HG03108 (cell line): ENCODE data around the gene MLLT10.

ENCODE experiments used
- ATAC-seq: cut with Tn5 transposase; IDR thresholded peaks from one replicate; pipeline ENCODE4 v1.9.1; 2021; ENCODE audit warnings: moderate library complexity; ENCODE audit not compliant: unreplicated experiment

MLLT10 gene

DNA sequence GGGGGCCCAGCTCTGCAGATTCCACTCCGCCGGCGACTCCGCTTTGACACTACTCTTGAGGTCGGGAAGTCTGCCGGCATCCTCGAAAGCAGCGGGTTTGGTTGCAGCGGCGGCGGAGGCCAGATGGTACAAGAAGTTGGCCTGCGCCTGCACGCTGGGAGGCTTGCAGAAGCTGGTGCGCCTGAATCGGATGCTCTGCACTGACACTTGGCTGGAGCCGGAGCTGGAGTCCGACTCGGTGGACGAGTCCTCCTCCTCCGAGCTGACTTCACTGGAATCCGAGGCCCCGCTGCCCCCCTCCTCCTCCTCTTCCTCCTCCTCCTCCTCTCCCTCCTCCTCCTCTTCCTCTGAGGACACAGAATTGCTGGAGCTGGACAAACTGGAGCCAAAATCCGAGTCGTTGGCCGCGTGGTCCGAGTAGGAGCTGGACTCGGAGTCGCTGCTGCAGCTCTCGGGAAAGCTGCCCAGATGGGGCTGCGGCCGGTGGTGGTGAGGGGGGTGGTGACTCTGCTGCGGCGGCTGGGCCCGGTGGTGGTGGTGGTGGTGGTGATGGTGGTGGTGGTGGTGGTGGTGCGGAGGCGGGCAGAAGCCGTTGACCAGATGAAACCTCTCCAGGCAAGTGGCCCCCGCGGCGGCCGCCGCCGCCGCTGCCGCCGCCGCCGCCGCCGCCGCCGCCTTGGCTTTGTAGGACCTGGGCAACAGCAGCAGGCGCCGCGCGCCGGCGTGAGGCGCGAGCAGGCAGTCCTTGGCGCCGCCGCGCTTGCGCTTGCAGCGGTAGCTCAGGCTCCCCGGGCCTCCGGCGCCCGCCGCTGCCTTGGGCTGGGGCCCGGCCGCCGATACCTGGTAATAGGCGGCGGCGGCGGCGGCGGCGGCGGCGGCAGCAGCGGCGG, 17.5 kb upstream of the MLLT10 start:
- ATAC-seq: peak; percentile 44

DNA sequence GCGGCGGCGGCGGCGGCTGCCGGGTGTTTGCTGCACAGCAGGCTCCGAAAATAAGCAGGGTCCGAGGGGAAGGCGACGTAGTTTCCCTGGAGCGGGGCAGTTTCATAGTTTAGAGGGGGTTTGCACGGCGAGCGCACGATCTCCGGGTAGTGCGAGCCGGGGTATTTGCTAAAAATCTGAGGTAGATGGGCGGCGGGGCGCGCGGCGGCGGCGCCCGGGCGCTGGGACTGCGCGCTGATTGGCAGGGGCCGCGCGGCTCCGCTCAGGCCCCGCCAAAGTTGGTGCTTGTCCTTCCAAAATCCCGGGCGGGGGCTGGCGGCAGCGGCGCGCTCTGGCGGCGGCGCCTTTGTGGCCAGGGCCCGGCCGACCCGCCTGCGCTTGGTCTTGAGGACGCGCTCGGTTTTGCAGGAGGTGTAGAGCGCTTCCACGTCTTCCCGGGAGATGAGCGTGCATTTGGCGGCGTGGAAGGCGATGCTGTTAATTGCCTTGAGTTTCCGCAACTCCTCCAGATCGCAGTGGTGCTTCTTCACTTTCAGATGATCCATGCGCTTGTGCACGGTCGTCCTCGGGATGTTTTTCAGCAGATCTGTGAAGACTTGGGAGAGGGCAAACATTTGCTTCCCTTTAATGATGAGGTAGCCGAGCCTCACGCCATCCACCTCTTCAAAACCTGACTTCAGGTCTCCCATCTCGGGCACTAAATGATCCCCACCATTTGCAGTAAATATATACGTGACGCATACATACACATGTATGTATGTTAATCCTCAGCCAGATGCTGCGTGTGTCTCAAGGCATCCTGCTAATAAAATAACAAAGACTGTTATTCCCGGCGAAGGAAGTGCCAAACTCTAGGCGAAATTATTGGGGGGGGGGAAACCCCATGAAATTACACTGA, 16.6 kb upstream of the MLLT10 start:
- ATAC-seq: peak; percentile 44

DNA sequence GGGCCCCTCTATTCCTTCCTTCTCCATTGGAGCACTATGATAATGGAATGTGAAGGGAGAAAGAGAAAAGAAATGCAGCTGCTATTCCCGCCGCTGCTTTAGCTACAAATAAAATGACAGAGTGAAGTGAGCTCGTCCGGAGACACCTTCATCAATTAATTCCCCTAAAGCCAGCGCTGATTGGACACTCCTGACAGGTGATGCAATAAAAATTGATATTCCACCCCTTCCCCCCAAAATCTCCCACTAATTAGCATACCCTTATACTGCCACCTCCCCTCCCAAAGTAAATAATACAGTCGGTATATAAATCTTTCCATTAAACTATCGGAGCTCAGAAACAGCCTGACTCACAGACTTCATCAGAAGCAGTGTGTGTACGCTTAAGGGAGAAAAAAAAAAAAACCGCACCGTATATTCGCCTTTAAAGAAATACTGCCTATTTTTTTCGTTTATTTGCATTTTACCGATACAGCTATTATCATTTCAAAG, 15.8 kb upstream of the MLLT10 start:
- ATAC-seq: no peak

DNA sequence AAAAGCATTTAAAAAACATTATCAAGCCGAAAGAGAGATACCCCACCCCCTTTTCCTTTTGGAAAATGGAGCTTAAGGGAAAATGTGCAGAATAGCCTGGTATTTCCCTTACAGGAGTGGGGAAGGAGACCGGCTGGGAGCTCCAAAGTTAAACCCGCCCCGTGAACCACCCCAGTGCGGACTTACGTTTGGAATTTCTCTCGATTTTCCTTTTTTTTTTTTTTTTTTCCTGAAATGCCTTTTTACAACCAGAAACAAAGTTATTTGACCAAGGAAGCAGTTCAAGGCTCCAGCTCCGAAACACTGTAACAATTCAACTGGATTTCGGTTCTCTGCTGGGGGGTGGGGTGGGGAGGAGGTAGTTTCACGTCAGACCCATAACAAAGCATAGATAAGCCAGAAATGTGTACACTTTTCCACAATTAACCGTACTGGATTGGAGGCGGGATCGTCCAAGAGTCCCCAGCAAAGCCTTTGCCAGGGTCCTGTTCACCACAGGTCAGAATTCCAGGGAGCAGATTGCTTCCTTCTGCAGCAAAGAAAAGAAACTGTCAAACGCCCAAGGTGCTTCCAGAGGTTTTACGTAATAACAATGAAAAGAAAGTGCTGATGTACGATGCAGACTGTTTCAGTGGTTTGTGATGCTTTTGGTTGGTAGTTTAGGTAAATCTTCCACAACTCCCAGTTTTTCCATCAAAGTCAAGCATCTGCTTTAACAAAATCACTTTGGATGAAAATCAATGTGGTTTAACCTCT, 15.2 kb upstream of the MLLT10 start:
- ATAC-seq: no peak

DNA sequence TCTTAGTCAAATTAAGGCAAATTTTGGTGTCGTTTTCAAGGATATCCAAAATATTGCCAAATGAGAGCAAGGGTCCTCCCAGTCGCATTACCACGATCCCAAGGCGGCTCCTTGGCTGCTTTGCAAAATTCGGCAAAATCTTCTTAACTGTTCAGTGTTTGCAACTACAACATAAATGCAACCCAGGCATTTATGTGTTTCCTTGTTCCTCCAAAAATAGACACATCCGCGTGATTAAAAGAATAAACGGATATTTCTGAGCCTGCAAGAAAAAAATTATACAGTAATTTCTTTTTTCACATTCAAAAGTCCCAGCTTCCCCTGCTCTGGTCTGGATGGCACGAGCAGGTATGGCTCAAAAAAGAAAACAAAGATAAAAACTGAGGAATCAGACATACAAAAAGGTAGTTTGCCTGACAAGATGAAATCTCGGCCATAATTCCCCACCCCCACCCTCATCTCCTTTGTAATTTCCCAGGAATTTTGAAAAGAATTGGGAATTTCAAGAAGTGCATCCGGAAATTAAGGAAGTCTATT, 14.6 kb upstream of the MLLT10 start:
- no peak for ATAC-seq

DNA sequence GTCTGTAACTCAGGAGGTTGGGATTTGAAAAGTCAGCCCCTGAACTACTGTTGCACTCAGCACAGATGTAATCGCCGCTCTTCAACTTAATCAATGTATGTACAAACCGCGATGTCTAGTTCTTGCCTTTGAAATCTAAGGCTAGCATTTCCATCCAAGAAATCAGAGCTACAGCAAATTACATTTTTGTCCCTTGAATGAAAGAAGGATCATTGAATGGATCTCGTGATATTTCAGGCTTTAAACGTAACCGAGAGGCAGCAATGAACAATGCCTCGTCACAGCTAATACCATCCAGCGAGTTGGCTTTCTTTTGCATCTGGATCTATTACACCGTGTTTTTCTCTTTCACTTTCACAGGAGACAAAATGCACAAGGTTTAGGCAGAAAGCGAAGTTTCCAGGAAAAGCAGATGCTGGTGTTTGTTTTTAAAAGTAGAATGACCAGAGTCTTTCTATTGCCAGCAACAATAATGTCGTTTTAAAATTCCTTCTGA, 14.0 kb upstream of the MLLT10 start:
- ATAC-seq: no peak

DNA sequence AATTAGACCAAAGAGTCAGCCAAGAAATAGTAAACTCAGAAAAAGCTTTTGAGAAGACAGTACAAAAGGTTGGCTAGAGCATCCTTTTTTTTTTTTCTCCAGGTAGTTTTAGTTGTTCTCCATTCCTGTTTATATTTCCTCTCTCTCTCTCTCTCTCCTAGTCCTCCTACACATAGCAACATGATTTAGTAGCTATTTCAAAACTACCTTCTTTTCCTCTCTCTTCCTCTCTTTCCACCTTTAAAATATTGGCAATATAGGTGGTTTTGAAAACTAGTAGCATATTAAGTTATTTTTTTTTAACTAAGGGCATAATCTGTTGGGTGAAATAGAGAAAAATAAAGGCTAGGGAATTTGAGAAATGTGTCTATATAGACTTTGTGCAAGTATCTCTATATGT, 13.5 kb upstream of the MLLT10 start:
- ATAC-seq: no peak

DNA sequence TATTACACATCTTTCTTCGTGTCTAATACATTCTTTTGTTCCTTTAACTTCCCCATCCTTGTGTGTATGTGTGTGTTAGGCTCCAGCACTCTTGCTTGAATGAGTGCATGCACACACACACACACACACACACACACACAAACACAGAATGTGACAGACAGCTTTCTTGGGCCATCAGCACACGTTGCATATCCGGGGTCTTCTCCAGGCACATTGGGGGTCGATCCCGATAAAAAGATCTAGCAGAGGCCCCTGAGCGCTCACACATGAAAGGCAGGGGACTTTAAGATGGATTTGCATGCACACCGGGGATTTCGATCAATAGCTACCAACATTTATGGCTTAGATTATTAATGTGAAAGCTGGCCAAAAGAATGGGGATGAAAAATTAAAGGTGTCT, 13.1 kb upstream of the MLLT10 start:
- no peak for ATAC-seq

DNA sequence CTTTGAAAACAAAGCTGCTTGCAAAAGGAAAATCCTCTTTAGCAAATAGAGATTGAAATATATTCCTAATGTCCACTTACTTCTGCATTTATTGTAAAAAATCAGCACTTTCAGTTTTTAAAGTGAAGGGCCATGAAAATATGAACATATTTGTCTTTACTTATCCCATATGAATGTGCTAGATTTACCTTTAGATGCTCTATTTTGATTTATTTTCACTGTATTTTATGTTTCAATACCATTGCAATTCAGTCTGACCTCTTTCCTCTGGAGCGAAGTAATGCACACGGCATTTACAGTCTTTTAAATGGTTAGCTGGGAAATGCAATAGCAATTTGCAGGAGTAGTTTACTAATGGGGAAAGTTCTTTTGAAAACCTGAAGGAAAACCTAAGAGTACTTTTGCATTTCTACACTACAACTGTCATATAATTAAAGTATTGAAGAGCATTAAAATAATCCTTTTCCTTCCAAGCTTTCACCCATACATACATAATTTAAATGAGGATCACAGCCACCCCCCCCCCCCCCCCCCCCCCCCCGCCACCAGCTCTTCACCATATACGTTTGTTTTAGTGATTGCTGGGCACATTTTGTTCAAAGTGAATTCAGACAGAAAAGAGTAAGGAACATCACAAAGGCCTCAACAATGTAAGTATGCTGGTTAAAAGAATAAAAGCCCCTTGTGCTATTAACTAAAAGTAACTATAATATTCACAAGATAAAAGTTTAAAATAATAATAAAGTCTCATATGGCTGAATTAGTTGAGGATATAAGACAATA, 12.1 kb upstream of the MLLT10 start:
- no peak for ATAC-seq

DNA sequence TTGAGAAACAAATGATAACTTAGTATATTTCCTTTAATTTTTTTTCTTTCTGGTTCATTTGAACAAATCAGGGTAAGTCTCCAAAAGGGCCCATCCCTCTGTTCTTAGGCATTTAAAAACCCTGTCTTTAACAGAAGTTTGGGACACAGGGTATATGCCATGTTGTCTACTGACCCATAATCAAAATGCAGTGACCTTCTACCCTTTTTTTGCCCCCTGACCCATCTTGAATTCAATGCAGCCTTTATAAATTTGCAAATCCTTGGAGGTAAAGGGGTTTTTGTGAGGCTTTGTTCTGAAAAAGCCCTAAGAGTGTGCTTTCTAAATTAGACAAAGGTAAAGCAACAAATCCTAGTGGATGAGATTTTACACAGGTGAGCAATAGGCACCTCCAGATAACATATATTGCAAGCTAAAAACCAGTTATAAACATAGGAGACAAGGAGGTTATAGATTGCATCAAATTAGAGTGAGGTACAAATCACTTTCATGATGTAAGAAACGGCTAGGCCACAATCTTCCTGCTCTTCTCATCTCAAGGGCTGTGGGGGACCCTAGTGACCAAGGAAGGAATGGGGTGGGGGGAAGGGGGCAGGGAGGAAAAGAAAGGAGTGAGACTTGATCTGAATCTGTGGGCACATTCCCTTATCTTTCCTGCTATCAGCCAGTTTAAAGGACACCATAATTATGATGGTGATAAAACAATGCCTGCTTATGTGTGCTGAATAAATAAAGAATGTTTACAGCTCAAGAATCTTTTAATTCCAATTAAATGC, 11.2 kb upstream of the MLLT10 start:
- ATAC-seq: no peak

DNA sequence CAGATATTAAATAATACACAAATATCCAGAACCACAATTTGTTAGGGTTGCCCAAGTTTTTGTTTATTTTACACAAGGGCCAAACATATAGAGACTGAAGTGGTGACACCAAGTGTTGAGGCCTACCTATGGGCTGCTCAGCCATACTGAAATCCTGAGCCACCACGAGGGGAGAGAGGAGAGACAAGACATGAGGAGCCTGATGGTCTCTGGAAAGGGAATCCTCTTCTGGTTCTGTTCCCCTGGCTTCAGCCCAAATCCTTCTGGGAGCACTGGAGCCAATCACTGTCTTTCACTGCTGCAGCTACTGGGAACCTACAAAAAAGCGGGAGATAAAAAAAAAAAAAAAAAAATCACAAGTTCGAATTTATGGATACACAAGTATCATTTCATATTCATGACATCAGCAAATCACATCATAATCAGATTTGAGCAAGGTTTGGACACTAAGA, 10.4 kb upstream of the MLLT10 start:
- ATAC-seq: no peak

DNA sequence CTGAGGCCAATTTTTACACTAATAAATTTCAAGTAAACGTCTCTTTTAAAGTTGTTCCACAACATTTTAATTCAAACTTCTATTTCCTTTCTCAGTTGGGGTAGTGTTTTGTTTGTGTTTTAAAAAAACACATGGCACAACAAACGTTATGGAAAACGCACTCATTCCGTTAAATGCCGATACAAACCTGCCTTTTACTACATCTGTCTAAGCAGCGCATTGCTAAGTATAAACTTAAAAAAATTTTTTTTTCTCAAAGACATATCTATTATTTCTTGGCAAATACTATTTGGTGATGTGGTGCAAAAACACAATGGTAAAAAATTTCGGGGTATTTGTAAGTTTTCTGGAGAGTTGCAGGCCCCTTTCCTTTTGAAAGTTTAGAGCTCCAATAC, 9.9 kb upstream of the MLLT10 start:
- no peak for ATAC-seq

DNA sequence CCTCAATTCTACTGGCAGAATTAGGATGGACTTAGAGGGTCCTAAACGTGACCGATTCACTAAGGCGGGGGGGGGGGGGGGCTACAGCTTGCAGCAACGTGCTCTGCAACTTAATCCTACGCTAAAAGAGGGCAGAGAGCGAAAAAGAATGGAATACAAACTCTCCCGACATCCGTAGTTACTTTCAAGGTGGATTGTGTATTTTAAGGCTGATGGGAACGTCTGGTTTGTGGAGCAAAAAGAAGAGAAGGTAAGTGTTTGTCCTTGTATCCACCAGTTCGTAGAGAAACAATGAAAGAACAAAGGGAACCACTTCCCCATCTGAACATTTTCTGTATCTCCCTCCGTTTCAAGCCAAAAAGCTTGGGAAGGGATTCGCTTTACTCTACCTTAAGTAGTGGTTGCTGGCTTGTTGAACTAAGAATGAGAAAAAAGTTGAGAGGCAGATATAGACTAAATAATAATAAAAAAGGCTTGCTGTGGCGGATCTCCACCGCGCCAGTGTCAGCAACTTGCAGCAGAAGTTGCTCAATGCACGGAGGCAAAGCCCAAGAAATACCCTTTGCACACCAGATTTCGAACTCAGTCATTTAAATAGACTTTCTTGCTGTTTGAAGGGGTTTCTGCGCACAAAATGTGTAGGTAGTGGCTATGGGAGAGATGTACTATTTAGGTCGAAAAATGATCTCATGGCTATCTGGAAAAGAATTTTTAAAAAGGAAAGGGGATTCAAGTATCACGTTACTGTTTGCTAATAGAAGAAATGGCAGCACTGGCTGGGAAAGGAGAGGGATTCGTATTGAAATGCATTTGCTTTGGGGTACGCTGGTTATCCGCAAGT, 9.3 kb upstream of the MLLT10 start:
- no peak for ATAC-seq

DNA sequence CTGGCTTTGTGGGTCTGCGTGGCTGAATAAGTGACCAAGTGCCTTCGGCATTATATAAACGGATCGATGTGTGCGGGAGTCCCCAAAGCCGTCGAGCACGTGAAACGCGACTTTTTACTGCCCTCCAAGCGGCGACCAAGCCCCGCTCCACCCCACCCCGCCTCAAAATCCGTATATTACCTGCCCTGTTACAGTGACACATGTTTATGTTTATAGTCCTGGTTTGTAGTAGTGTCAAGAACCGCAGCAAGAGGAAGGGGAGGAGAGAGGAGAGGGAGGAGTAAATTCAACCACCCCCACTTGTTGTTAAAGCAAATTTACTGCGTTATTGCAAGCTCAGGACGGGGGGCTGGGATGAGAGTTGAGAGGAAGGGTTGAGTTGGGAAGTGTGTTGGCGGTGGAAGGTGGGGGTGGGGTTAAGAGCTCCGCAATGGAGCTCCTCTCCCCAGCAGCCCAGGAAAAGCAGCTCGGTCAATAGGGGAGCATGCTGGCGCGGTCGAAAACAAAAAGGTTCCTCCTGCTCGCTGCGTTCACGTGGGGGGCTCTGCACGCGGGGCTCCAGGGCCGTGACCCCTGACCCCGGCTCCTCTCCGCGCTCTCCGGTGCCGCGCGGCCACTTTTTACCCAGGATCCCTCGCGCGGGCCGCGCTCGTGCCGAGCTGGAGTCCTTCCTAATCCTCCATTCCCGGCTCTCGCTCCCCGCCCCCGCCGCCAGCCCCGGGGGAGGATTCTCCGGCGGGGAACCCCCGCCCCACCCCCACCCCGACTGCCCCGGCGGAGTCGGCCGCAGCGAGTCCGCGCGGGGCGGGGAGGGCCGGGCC, 8.5 kb upstream of the MLLT10 start, which contains the start of gene SKIDA1:
Gene SKIDA1 (minus strand): TSS at position 316 of the 821 bp plus-strand sequence. CDS start 7,860 bp downstream, outside the sequence.
- peak; percentile 42 for ATAC-seq

DNA sequence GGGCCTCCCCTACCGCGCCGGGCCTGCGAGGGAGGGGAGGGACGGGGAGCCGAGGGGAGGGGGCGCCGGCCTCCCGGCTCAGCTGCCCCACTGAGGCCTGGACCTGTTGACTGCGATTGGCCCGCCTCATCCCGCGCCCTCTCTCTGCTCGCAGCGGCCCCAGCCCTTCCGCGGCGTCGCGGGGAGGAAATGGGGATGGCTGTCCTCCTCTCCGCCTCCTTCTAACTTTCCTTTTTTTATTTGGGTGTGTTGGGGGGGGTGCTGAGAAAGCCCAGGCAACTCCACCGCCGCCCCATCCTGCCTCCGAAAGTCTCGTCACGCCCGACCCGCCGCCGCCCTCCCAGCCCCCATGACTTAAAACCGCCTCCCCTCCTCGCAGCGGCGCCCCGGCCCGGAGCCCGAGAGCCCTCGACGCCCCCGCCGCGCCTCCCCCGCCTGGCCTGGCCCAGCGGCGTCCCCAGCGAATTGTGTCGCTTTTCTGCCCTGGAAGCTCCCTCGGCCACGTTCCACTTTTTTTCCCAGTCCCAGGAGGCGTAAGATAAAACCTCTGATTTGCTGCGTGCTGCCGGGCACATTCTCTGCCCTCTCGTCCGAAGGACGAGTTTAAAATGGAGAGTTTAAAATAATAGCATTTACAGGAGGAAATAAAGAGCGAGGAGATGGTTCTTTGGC, 7.7 kb upstream of the MLLT10 start:
- peak; percentile 17 for ATAC-seq

DNA sequence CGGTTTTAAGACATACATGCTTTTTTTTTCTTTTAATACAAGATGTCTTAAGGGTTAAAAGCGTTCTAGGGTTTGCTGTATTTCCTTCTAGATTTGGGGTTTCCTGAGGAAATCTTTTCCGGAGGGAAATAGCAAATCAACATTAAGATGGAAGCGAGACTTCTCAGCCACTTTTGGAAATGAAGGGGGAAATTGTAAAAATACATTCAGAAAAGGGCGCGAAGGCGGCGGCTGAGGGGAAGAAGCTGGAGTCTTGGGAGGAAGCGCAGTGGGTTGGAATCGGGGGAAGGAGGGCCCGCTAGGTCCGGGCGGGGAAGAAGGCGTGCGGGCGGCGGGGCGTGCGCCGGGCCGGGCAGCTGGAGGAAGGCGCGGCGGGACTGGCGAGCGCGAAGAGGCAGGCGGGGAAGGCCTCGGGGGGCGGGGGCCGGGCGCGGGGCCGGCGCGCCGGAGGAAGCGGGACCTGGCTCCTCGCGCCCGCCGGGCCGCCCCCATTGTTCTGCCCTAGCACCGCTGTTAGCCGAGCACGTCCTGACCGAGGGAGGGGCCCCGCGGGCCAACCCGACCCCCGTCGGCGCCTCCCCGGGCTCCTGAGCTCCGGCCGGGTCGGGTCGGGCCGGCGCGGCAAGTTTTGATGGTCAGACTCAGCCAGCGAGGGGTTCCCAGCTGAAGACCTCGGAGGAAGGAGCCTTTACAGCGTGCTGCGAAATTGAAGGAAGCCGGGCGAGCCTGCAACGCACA, 7.0 kb upstream of the MLLT10 start:
- ATAC-seq: peak; percentile 29
